ENCODE data around the gene ANXA6. TPM values are rescaled to one million over a fixed set of nuclear protein-coding genes. Genes with fewer than 3 reads are reported as not detected.
A peak's percentile ranks its signal among the peaks of the same experiment; 100 is the strongest.

The ANXA6 gene
- polyA plus RNA-seq, 1 of the 3 experiments (the other 2 are of a cell fraction) = 87.5 TPM

DNA sequence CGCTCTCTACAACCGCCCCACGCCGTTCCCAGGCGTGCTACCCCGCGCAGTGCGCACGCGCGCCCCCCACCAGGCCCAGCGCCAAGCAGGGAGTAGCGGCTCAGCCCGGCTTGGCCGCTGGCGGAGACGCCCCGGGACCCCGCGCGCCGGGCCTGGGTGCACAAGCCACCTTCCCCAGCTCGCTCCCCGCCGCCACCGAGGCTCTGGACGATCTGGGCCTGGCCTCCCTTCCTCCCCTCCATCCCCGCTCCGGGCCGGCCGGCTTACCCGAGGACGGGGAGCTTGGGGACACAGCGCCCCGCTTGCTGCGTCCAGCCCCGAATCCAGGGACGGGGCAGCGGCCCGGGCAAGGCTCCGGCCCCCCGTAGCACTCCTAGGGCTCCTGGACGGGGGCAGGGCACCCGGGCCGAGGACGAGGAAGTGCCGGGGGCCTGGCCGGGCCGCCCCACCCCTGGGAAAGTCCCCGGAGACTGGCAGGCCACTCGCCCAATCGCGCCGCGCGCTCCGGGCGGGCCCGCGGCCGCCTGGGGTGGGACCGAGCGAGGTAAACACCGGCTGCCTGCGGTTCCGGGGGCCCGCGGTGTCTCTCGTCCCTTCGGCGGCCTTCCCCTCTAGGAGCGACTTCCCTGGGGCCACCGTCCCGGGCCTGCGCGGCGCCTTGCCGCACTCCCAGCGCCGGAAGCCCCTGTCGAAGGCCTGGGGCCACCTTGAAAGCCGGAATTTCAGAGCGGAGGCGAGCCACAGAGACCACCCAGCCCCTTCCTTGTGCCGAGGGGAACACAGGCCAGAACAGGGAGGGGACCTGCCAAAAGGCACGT is 76.8 kb downstream of the ANXA6 start, which contains the start of gene TNIP1 (continued):
- TF ChIP-seq EZH2phosphoT487 (IDR thresholded peaks at IDR 0.05; ENCODE audit: borderline replicate concordance, low read depth) (no peak), SIN3A (IDR thresholded peaks at IDR 0.05; ENCODE audit: borderline replicate concordance, low read depth, low read length) (peak; percentile 69; the same call in 1 of the 2 replicates), FOXM1 (IDR thresholded peaks at IDR 0.05; ENCODE audit: low read depth) (no peak), MXI1 (IDR thresholded peaks at IDR 0.05; ENCODE audit: low read depth, low read length) (no peak; the same call in none of the 2 replicates), TAF1 (IDR thresholded peaks at IDR 0.05; ENCODE audit: borderline replicate concordance, low read depth, low read length) (peak; percentile 23; the same call in 1 of the 2 replicates), JUND (IDR thresholded peaks at IDR 0.05) (no peak), RXRA (IDR thresholded peaks at IDR 0.05; ENCODE audit: borderline replicate concordance, low read depth) (no peak), POLR2AphosphoS5 (IDR thresholded peaks at IDR 0.05; ENCODE audit: low read depth, low read length) (peak; percentile 15; the same call in 1 of the 2 replicates), FOXJ3 (CRISPR knock-in tag; IDR thresholded peaks at IDR 0.05) (no peak), TEAD4 (IDR thresholded peaks at IDR 0.05; ENCODE audit: borderline replicate concordance, insufficient read depth) (0 out of 2 replicates have a peak, but pooled peaks have one; percentile 13), SMC3 (IDR thresholded peaks at IDR 0.05; ENCODE audit: low read depth, low read length) (no peak), NRF1 (IDR thresholded peaks at IDR 0.05; ENCODE audit: low read depth, low read length) (peak; percentile 73), ELF1 (IDR thresholded peaks at IDR 0.05) (peak; percentile 78)
- TF ChIP-seq, protein P1, sequence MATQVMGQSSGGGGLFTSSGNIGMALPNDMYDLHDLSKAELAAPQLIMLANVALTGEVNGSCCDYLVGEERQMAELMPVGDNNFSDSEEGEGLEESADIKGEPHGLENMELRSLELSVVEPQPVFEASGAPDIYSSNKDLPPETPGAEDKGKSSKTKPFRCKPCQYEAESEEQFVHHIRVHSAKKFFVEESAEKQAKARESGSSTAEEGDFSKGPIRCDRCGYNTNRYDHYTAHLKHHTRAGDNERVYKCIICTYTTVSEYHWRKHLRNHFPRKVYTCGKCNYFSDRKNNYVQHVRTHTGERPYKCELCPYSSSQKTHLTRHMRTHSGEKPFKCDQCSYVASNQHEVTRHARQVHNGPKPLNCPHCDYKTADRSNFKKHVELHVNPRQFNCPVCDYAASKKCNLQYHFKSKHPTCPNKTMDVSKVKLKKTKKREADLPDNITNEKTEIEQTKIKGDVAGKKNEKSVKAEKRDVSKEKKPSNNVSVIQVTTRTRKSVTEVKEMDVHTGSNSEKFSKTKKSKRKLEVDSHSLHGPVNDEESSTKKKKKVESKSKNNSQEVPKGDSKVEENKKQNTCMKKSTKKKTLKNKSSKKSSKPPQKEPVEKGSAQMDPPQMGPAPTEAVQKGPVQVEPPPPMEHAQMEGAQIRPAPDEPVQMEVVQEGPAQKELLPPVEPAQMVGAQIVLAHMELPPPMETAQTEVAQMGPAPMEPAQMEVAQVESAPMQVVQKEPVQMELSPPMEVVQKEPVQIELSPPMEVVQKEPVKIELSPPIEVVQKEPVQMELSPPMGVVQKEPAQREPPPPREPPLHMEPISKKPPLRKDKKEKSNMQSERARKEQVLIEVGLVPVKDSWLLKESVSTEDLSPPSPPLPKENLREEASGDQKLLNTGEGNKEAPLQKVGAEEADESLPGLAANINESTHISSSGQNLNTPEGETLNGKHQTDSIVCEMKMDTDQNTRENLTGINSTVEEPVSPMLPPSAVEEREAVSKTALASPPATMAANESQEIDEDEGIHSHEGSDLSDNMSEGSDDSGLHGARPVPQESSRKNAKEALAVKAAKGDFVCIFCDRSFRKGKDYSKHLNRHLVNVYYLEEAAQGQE (IDR thresholded peaks at IDR 0.05; ENCODE audit: low read depth, low read length) = no peak
- TF ChIP-seq, protein P2, sequence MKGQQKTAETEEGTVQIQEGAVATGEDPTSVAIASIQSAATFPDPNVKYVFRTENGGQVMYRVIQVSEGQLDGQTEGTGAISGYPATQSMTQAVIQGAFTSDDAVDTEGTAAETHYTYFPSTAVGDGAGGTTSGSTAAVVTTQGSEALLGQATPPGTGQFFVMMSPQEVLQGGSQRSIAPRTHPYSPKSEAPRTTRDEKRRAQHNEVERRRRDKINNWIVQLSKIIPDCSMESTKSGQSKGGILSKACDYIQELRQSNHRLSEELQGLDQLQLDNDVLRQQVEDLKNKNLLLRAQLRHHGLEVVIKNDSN (IDR thresholded peaks at IDR 0.05; ENCODE audit: borderline replicate concordance, low read depth) = no peak
- TF ChIP-seq, protein P3, sequence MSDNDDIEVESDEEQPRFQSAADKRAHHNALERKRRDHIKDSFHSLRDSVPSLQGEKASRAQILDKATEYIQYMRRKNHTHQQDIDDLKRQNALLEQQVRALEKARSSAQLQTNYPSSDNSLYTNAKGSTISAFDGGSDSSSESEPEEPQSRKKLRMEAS (IDR thresholded peaks at IDR 0.05; ENCODE audit: low read depth) = peak; percentile 63
- TF ChIP-seq, protein P4, sequence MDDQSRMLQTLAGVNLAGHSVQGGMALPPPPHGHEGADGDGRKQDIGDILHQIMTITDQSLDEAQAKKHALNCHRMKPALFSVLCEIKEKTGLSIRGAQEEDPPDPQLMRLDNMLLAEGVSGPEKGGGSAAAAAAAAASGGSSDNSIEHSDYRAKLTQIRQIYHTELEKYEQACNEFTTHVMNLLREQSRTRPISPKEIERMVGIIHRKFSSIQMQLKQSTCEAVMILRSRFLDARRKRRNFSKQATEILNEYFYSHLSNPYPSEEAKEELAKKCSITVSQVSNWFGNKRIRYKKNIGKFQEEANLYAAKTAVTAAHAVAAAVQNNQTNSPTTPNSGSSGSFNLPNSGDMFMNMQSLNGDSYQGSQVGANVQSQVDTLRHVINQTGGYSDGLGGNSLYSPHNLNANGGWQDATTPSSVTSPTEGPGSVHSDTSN (IDR thresholded peaks at IDR 0.05) = peak; percentile 99

Data from SK-N-SH (cell line).